ENCODE results near the gene MACROH2A1. TPM values are rescaled to one million over a fixed set of nuclear protein-coding genes. Genes with fewer than 3 reads are reported as not detected.

MACROH2A1 gene
- total and polyA plus RNA-seq, 8 donors: 183 to 309 (median 235) TPM

DNA sequence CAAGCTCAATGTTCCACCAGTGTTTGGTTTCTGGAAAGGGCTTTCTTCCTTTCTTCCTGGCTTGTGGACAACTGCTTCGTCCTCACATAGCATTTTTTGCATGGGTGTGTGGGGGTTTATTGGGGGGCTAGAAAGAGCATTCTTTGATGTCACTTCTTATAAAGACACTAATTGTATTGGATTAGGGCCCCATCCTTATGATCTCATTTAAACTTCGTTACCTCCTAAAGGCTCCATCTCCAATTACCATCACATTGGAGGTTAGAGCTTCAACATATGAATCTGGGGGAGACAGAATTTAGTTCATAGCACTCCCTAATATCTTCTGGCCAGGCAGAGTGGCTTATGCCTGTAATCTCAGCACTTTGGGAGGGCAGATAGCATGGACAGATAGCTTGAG, 6.1 kb upstream of the MACROH2A1 start:
- H3K9me3 ChIP-seq: peaks cover 0 to 3% of the 10 kb centered on the region in 2 donors
- ATAC-seq: no peak
- intact Hi-C loops (cut with DNase I): no loop called here

DNA sequence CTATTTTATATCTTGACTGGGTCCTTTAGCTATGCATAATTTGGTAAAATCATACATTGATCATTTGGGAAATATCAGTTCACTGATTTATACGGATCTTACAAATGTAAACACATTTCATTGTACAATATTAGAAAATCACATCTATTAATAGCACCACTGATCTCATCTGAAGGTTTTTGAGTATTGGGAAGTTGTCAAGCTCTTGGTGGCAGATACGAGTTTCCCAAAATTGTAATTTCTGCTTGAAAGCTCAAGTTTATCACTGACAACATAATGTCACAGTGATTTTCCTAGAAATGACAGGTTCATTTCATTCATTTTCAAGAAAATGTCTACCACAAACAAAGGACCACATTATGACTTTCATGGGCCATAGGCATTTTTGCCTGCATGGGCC, 3.0 kb upstream of the MACROH2A1 start:
- intact Hi-C loops (cut with DNase I): no loop called here
- DNase-seq: no peak
- Histone ChIP-seq H3K36me3 (no peaks in the 10 kb centered on the region), H3K4me1 (peaks cover 7 to 23% of the 10 kb centered on the region in 2 donors), H3K9me3 (peaks cover 0 to 3% of the 10 kb centered on the region in 2 donors), H3K4me3 (no peak overlapping the region), H3K27ac (no peak overlapping the region), H3K27me3 (no peaks in the 10 kb centered on the region)
- no peak for ATAC-seq
- TF ChIP-seq, protein P1, sequence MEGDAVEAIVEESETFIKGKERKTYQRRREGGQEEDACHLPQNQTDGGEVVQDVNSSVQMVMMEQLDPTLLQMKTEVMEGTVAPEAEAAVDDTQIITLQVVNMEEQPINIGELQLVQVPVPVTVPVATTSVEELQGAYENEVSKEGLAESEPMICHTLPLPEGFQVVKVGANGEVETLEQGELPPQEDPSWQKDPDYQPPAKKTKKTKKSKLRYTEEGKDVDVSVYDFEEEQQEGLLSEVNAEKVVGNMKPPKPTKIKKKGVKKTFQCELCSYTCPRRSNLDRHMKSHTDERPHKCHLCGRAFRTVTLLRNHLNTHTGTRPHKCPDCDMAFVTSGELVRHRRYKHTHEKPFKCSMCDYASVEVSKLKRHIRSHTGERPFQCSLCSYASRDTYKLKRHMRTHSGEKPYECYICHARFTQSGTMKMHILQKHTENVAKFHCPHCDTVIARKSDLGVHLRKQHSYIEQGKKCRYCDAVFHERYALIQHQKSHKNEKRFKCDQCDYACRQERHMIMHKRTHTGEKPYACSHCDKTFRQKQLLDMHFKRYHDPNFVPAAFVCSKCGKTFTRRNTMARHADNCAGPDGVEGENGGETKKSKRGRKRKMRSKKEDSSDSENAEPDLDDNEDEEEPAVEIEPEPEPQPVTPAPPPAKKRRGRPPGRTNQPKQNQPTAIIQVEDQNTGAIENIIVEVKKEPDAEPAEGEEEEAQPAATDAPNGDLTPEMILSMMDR (IDR thresholded peaks at IDR 0.05): no peak

More for the DNA sequence above, 6.1 kb upstream of the MACROH2A1 start:
- Histone ChIP-seq H3K27ac (no peak overlapping the region), H3K4me3 (no peak overlapping the region), H3K27me3 (no peaks in the 10 kb centered on the region), H3K36me3 (no peaks in the 10 kb centered on the region), H3K4me1 (peaks cover 0 to 3% of the 10 kb centered on the region in 2 donors)
- no peak for DNase-seq
- TF ChIP-seq, protein P1 (IDR thresholded peaks at IDR 0.05): no peak

DNA sequence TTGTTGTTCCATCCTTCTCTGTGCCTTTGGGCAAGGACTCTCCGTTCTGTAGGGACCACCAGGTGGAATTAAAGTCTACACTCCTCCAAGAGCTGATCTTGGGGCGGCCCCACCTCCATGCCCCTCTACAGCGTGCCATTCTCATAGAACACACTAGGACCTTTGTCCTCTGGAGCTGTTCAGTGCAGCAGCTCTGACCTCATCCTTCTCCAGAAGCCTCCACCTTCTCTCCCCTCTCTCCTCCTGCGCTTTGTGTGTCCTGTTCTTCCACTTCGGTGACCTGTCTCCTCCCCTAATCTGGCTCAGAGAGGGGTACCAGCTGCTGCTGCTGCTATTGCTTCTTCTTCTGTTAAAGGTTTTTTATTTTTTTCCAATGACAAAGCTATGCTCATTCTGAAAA, 1.8 kb upstream of the MACROH2A1 start:
- Histone ChIP-seq H3K9me3 (peaks cover 0 to 3% of the 10 kb centered on the region in 2 donors), H3K27ac (no peak overlapping the region), H3K4me3 (no peak overlapping the region), H3K36me3 (no peaks in the 10 kb centered on the region), H3K4me1 (peaks cover 16 to 34% of the 10 kb centered on the region in 2 donors), H3K27me3 (no peaks in the 10 kb centered on the region)
- intact Hi-C loops (cut with DNase I): no loop called here
- ATAC-seq (no peak), DNase-seq (no peak)
- TF ChIP-seq, protein P1 (IDR thresholded peaks at IDR 0.05): no peak

DNA sequence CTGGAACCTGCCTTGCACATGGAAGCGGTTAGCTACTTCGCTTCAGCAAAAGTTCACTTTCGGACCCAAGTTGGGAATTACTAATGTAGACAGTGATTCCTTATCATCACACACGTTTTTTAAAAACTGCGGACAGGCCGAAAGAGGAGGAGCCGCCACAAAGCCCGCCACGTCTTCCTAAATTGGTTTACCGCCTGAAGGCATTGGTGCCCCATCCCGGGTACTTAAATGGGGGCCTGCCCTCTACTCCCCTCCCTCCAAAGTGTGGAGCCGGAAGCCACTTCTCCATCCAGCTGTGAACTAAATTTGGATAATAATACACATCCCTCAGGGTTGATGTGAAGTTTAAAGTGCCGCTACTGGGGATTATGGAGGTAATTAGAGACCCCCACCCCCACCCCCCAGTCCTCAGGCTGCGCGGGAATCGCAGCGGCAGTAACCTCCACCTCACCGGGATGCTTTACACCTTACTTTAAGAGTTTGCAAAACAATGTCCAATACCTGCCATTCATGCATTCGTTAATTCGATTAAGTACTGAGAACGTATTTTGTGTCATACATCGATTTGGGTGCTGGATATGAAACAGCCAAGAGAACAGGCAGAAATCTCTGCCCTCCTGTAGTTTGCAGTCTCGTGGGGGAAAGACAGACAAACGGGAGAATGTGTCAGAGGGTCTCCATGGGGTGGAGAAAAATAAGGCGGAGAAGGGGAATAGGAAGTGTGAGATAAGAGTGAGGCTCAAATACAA, 937 bp upstream of the MACROH2A1 start:
- Histone ChIP-seq H3K27me3 (no peaks in the 10 kb centered on the region), H3K9me3 (peaks cover 0 to 2% of the 10 kb centered on the region in 2 donors), H3K4me1 (peaks cover 16 to 43% of the 10 kb centered on the region in 2 donors), H3K36me3 (no peaks in the 10 kb centered on the region), H3K27ac (peak overlapping the region; percentile 90 to 92), H3K4me3 (peak overlapping the region; percentile 75 to 86)
- TF ChIP-seq, protein P1 (IDR thresholded peaks at IDR 0.05): no peak
- intact Hi-C loops (cut with DNase I): no loop called here
- no peak for DNase-seq
- ATAC-seq: no peak

DNA sequence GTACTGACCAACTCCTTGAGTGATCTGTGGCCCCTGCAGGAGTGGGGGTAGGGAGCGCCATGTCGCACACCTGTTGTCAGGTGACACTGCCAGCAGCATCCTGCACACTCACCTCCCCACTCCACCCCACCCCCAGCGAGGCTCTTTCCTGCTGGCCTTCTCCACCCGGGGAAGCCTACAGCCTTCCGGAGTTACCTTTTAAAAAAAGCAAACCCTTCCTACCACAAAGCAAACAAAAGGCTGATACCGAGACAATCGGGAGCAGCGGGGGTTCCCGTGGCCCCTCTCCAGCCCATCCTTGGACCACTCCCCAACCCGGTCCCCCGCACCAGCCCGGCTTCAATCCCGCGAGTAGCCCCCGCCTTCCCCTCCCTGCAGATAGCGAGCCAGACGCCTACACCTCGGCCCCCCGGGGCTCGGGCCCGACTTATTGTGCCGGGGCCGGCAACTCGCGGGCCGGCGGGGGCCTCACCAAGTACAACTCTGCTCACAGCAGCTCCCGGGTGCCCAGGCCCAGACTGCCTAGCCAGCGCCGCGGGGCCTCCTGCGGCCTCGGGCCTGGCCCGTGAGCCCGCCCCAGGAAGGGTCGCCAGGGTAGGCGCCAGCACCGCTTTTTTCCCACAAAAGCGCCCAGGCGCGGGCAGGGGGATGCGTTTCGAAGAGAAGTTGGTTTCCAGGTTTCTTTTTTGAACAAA, 724 bp downstream of the MACROH2A1 start:
- H3K4me1 ChIP-seq: peaks cover 16 to 60% of the 10 kb centered on the region in 2 donors
- DNase-seq: peak in 2 of 4 donors; percentile 67 to 85
- intact Hi-C loops (cut with DNase I): no loop called here
- ATAC-seq: peak; percentile 52
- no peaks in the 10 kb centered on the region for H3K27me3 ChIP-seq
- peak overlapping the region; percentile 75 to 86 for H3K4me3 ChIP-seq
- peak overlapping the region; percentile 90 to 92 for H3K27ac ChIP-seq
- TF ChIP-seq, protein P1 (IDR thresholded peaks at IDR 0.05): no peak
- H3K36me3 ChIP-seq: no peaks in the 10 kb centered on the region
- H3K9me3 ChIP-seq: no peaks in the 10 kb centered on the region

Data from left lung (tissue), 10 donors.